GM19351 (cell line): Measurements from ENCODE around the gene CHDH.

ENCODE experiments used
- ATAC-seq: cut with Tn5 transposase; IDR thresholded peaks from one replicate; pipeline ENCODE4 v1.9.1; 2021; ENCODE audit warnings: mild to moderate bottlenecking, moderate library complexity; ENCODE audit not compliant: unreplicated experiment

The CHDH gene

DNA sequence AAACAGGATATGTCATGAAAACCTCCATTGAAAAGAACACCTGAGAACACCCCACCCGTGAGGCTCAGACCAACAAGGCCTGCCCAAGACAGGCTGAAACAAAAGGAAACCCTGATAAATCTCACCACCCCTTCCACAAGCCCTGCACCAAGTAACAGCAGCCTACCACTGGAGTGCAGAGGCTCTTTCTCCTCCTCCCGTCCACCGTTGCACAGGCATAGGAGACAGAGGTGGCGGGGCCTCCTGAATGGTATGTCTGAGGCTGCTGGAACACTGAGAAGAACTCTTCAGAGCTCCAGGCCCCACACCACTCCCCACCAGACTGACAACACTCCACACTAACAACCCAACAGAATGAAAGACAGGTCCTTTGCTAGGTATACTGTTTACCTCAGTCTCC lies 21.4 kb downstream of the CHDH start:
- ATAC-seq = no peak

DNA sequence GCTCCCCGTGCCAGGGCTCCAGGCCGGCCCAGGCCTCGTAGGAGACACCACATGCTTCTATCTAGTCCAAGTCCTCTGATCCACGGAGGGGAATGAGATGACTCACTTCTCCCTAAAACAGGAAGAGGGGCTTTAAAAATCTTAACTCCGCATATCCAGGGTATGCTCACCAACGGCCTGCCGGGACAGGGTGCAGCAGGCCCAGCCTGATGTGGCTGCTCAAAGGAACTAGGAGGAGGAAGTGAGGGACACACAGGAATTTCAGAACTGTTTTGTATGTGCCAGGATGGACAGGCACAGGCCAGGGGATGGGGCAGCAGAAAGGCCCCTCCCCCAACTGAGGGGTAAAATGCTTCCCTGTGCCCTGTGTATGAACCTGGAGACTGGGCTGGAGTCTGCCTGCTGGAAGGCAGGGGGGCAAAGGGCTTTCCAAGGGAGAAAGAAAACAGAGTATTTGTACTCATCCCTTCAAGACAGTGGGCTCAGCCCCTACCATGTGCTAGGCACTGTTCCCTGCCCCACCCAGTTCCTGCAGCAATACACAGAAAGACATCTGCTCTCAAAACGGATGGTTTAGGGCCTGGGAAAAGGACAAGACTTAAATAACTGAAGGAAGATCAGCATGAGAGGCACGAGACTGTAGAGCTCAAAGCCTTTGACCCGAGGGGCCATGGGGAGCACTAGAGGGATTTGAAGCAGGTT lies 22.1 kb downstream of the CHDH start:
- ATAC-seq = no peak

DNA sequence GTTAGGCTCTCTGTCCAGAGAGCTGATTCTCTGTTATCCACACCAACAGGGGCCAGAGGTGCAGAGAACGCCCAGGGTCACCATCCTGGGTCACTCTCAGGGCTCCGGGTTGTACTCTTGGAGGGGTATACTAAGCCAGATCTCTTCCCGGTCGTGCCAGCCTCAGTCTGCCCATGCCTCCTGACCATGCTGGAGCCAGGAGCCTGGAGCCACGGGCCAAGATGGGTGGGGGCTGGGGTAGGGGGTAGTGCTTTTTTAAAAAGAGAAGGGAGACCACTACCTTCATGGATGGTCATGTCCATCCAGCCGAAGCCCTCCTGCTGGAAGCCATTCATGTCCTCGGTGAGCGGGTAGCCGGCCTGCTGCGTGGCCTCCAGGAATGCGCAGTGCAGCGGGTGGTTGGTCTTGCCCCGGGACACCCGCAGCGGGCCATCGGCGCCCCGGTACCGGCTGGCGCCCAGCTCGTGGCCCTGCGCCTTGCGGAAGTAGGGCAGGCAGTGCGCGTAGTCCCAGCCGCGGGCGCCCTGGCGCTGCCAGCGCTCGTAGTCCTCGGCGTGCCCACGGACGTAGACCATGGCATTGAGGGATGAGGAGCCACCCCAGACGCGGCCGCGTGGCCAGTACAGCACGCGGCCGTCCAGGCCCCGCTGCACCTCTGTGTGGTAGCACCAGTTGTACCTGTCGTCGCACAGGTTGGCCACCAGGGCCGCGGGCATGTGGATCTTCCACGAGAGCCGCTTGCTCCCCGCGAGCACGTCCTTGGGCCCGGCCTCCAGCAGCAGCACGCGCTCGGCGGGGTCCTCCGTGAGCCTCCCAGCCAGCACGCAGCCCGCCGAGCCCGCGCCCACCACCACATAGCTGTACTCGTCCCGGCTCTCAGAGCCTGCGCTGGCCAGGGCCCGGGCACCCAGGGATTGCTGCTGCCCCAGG lies 22.9 kb downstream of the CHDH start:
- ATAC-seq = no peak

DNA sequence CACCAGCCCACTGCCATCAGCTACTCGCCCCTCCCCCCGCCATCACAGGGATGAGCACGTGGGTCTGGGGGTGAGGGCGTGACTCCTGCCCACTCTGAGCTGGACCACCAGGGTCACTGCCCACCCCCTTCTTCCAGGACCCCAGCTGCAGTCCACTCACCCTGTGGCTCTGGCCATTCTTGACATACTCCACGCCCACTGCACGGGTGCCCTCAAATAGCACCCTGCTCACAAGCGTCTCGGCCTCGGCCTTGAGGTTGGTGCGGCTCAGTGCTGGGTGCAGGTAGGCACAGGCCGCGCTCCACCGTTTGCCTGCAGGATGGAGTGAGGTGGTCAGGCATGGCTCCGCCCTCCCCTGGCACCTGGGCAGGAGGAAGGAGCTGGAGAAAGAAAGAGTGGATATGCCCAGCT lies 23.9 kb downstream of the CHDH start:
- ATAC-seq = no peak

DNA sequence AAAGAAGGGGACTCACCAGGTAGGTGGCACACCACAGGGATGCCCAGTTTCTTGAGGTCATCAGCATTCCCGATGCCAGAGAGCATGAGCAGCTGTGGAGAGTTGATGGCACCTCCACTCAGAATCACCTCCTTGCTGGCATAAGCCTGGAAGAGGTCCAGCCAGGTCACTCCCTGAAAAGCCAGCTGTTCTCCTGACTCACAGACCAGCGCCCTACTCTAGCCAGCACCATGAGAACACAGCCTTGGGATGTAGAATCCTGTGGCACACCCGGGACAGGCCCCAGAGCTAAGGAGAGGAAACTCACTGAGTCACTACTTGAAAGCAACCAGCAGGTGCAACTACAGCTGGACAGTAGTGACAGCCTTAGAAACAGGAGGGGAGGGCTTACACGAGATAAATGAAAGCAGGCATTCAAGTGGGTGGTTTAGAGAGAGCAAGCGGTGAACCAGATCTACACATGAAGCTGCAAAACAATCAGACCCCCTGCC lies 24.5 kb downstream of the CHDH start:
- ATAC-seq = peak; percentile 61

DNA sequence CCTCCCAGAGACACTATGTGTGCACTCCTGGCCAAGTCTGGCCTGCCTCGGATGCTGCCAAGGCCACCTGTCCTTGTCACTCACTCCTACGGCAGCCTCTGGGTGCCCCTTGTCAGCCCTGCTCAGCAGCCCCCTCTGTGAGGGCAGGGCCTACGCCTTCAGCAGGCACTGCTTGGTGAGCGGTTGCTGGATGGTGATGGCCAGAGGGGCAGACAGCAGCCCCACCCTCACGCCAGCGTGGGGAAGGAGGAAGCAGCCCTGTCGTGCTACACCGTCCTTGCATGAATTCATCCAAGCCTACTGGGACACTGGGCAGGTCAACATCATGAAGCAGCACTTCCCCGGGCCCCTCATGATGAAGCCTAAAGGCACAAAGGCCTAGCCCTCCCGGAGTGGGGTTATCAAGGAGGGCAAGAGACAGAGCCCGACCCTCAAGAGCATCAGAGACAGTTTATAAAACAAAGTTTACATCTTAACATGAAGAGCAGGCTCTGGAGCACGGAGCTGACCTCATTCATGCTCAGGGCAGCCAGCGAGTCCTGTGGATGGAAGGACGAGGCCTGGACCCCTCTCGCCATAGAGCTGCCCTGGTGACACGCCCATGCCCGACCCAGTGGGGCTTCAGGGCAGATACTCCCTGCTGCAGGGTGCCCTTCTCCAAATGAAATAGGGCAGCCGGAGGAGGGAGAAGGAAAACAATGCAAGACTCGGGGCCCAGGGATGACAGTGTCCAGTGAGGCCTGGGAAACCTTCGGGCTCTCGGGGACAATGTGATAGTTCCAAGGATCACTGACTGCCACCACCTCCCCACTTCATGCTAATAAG lies 25.3 kb downstream of the CHDH start:
- ATAC-seq = no peak

DNA sequence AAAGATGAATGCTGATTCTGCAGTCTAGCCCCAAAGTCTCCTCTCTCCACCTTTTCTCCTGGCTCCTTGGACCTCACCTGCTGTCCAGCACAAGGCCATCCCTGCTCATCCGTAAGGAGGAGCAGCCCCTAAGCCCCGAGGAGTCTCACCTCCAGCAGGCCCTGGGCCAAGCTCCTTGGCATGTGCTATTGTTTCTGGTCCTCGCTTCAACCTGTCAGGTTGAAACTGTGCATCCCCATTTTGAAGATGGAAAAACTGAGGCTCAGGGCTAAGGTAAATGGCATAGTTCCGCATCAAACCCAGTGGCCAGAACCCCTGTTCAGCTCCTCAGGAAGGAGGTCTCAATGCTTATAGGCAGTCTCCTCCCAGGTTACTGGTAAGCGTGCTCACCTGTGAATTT lies 26.1 kb downstream of the CHDH start:
- ATAC-seq = no peak

DNA sequence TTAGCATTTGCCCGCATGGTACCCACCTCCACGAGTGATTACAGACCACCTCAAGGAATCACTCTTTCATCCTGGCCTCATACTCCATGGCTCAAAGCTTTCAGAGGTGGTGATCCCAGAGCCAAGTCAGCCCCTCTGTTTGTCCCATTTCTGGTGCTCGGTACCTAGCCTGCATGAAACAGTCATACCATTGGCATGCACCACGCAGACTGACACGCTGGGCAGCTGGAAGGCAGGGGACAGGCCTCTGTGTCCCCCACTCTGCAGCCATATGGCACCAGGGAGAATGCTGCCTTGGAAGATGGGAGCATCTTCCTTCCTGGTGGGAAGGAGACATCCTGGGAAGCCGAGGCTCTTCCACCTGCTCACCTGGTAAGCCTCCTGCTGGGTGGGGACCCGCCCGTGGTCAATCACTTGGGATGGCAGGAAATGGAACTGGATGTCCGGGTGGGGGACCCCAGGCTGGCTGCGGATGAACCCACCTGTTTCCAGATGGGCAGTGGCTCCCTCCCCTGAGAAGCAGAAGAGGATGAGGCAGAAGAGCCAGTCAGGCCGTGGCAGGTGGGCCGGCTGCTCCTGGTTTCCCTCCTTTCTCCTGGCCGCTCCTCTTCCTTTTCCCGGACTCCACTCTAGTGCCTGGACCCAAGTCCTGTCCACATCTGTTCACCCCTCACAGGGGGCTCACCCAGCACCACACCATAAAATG lies 26.9 kb downstream of the CHDH start:
- no peak for ATAC-seq

DNA sequence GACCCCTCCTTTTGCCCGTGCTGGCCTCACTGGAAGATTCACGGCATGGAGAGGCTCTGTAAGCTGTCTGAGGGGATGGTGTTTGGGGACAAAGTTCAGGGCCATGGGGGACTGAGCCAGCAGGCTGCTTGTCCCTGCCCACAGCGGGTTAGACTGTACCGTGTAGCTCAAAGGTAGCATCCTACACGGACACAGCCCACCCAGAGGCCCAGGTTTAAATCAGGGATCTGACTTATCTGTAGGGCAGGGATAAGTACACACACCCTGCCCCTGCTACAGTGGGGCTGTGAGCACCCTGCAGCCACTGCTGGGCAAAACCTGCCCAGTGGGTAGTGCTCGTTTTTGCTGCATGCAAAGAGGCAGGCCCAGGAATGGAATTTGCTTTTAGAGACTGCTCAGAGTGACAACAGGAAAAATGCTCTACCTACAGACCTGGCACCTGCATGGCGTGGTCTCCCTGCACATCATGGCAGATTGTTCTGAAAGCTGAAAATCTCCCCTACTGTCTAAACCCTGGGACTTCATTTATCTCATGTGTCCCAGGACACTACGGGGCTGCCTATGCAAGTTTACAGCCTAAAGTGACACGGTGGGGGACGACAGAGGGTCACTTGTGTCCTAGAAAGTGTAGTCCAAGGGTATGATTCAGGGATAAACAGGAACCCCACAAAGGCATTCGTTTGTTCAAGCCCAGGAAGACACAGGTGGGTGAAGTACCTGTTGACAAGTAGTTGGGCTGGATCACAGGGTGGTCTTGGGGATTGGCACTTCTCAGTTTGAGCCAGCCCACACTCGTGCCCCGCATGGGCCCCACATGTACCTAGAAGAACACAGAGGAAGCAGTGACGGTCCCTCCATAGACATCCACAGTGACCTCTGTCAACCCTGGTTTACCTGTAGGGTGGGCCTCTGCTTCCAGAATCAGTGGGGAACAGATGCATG lies 27.7 kb downstream of the CHDH start:
- ATAC-seq = no peak

DNA sequence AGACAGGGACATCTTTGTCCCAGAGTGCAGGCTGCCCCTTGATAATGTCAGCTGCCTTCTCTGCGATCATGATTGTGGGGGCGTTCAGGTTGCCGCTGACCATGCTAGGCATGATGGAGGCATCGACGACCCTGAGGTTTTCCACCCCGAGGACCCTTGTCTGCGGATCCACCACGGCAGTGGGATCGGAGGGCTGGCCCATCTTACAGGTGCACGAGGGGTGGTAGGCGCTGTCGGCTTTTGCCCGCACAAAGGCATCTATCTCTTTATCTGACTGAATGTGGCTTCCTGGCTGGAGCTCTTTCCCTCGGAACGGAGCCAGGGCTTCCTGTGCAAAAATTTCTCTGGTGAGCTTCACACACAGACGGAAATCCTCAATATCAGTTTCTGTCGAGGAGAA lies 28.4 kb downstream of the CHDH start:
- no peak for ATAC-seq

DNA sequence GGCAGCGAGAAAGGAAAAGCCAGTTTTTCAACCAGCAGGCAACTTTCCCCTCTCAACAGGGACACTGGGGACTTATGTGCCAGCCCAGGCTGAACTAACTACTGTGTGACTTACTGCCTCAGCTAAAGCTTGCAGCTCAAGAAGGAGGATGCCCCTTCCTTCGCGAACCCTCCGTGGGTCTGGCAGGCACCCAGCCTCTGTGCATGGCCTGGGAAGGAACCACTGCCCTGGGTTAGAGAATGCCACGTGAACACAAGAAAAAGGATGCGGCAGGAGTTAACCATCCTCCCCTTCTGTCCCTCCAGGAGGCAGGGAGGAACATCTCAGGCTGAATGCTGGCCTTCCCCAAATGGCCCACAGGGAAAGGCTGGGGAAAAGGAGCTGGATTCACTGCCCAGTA lies 29.0 kb downstream of the CHDH start:
- no peak for ATAC-seq

DNA sequence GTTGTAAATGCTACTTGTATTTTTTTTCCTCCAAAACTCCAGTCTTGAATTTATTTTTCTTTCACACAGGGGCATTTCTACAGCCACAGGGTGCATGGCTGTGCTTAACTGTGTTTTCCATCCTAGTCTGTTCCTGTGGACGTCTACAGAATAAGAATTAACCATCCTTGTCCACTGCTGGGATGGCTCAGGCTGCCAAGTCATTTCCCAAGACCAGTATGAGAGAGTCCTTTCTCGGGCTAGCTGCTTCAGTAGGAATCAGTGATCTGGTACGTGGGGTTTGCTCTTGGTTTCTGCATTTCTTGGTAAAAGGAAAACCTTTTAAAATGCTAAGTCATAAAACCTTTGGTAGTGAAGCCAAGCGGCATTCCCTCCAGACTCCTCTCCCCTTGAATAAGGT lies 29.8 kb downstream of the CHDH start:
- no peak for ATAC-seq

DNA sequence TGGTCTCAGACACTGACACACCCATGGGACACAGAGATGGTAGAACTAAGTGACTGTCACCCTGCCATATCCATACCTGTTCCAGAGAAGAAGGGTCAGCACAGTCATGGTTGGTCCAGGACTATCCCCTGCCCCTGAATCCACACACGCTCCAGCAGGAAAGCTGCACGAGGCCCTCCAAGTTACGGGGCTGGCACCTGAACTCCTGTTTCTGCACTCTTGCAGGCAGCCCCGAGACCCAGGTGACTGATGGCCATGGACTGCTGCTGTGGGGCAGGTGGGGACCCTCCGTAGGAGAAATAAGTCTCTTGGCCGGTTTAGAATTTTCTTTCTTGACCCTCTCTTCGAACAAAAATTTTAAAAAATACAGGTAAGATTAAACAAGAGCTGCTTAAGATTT lies 30.6 kb downstream of the CHDH start:
- ATAC-seq = no peak

DNA sequence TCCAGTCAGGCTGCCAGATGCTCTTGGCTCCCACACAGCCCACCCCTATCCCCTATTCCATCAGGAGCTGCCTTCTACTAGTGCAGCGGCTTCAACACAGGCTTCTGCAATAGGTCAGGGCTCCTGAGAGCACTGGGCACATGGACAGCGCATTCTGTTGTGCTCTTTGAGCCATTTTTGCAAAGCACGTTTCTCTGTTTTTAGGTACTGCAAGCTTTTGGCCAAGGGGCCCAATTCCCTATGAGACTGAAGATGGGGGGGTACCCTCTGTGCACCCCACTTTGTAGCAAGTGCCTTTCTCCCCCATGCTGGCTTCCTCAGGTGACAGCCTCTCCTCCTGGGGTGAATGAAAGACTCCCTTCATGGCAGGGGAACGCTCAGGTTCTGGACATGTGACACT lies 31.2 kb downstream of the CHDH start:
- no peak for ATAC-seq

DNA sequence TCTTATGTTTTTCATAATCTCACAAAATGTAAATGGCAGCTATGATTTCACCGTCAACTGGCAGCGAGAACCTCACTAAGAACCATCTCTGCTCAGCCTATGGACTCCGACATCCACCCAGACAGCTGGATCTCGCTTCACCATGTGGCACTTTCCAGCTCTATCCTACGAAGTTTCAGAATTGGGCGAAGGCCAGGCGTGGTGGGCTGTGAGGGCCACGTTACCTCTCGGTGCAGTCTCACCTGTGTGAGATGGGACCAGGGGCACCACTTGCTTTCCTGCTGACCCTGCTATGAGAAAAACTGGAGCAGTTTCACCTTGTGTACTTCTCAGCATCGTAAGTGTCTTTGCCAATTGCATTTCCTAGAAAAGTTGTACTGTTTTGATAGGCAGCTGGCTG lies 32.3 kb downstream of the CHDH start:
- ATAC-seq = no peak

DNA sequence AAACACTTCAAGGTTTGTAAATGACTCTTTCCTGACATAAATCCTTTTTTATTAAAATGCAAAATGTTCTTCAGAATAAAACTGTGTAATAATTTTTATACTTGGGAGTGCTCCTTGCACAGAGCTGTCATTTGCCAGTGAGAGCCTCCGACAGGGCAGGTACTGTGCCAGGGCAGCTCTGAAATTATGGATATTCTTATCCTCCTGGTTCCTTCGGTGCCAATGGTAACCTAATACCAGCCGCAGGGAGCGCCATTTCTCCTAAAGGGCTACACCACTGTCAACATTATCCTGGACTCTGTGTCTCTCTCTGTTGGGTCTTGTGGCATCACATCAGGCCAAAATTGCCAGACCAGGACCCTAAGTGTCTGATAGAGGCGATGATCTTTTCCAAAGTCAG lies 33.0 kb downstream of the CHDH start:
- no peak for ATAC-seq

DNA sequence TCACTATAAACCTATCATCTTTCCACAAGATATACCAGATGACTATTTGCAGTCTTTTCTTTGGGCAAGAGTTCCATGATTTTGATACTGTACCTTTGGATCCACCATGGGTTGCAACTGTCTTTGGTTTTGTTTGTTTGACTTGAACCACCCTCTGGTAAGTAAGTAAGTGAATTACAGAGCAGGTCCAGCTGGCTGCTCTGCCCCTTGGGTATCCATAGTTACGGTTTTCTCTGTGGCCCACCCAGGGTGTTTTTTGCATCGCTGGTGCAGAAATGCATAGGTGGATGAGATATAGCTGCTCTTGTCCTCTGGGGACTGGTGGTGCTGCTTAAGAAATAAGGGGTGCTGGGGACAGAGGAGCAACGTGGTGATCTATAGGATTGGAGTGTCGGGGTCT lies 33.8 kb downstream of the CHDH start:
- no peak for ATAC-seq

DNA sequence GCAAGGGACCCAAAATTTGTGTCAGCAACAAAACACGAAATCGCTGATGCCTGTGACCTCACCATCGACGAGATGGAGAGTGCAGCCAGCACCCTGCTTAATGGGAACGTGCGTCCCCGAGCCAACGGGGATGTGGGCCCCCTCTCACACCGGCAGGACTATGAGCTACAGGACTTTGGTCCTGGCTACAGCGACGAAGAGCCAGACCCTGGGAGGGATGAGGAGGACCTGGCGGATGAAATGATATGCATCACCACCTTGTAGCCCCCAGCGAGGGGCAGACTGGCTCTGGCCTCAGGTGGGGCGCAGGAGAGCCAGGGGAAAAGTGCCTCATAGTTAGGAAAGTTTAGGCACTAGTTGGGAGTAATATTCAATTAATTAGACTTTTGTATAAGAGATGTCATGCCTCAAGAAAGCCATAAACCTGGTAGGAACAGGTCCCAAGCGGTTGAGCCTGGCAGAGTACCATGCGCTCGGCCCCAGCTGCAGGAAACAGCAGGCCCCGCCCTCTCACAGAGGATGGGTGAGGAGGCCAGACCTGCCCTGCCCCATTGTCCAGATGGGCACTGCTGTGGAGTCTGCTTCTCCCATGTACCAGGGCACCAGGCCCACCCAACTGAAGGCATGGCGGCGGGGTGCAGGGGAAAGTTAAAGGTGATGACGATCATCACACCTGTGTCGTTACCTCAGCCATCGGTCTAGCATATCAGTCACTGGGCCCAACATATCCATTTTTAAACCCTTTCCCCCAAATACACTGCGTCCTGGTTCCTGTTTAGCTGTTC lies 34.9 kb downstream of the CHDH start:
- ATAC-seq = no peak
